GM21825 (cell line): Measurements from ENCODE around the gene VKORC1L1.
"Not testable (repeated sequence)": the region's sequence is repeated elsewhere in the genome, so short reads cannot be mapped to it uniquely, and the experiment has no call there.

Experiments used
- ATAC-seq: cut with Tn5 transposase; IDR thresholded peaks from one replicate; pipeline ENCODE4 v1.9.1; 2021; ENCODE audit warnings: mild to moderate bottlenecking, moderate library complexity; ENCODE audit not compliant: unreplicated experiment

Gene VKORC1L1

GRCh38 chr7:65884983-65885382 lies 12.1 kb downstream of the VKORC1L1 start:
- ATAC-seq: not testable (repeated sequence)

GRCh38 chr7:65885533-65885932 lies 12.7 kb downstream of the VKORC1L1 start:
- ATAC-seq: not testable (repeated sequence)

GRCh38 chr7:65888434-65889156 lies 15.7 kb downstream of the VKORC1L1 start:
- ATAC-seq: not testable (repeated sequence)

- ATAC-seq: not testable (repeated sequence)
These were observed 16.8 kb downstream of the VKORC1L1 start for GRCh38 chr7:65889722-65890121.

- ATAC-seq: no peak
These were observed 19.3 kb downstream of the VKORC1L1 start for GRCh38 chr7:65892161-65892560.

- ATAC-seq: no peak
These were observed 20.0 kb downstream of the VKORC1L1 start for GRCh38 chr7:65892835-65893234.

- ATAC-seq: no peak
These were observed 23.5 kb downstream of the VKORC1L1 start for GRCh38 chr7:65896279-65896870.

- not testable (repeated sequence) for ATAC-seq
These were observed 24.4 kb downstream of the VKORC1L1 start for GRCh38 chr7:65897289-65897688.

GRCh38 chr7:65898677-65899447 lies 26.0 kb downstream of the VKORC1L1 start:
- not testable (repeated sequence) for ATAC-seq

- no peak for ATAC-seq
These were observed 29.4 kb downstream of the VKORC1L1 start for GRCh38 chr7:65902306-65902705.

- ATAC-seq: no peak
These were observed 34.8 kb downstream of the VKORC1L1 start for GRCh38 chr7:65907501-65908198.

GRCh38 chr7:65910237-65910636 lies 37.4 kb downstream of the VKORC1L1 start:
- no peak for ATAC-seq

- ATAC-seq: no peak
These were observed 39.4 kb downstream of the VKORC1L1 start for GRCh38 chr7:65912237-65912636.

GRCh38 chr7:65915921-65916657 lies 43.2 kb downstream of the VKORC1L1 start:
- ATAC-seq: no peak

- ATAC-seq: no peak
These were observed 50.4 kb downstream of the VKORC1L1 start for GRCh38 chr7:65923316-65923715.

- ATAC-seq: no peak
These were observed 51.3 kb downstream of the VKORC1L1 start for GRCh38 chr7:65924193-65924592.

GRCh38 chr7:65925040-65925439 lies 52.2 kb downstream of the VKORC1L1 start:
- no peak for ATAC-seq

- ATAC-seq: no peak
These were observed 53.7 kb downstream of the VKORC1L1 start for GRCh38 chr7:65926588-65926987.

GRCh38 chr7:65927489-65928448 lies 54.9 kb downstream of the VKORC1L1 start:
- no peak for ATAC-seq
